Measurements from ENCODE around the gene YAP1.
"Not testable (repeated sequence)": the region's sequence is repeated elsewhere in the genome, so short reads cannot be mapped to it uniquely, and the experiment has no call there.

YAP1 gene

DNA sequence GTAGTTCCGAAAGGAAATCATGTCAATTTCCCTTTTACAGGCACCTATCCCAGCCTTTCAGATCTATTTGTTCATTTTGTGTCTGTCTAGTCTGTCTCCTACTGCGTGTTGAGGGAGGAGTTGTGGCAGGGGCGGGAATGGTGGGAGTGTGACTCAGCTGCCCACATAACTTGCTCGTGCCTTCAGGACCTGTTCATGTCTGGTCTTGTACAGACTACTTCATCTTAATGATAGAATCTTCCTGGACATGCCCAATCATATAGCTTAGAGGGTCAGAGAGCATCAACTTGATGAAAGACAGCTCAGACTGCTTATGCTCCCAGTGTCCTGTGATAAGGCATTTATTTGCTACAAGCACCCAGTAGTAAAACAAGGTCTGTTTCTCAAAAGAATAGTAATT, 146.0 kb downstream of the YAP1 start:
- no peak for TF ChIP-seq EZH2phosphoT487 (conservative IDR thresholded peaks at IDR 0.05; ENCODE audit: low read length)
- TF ChIP-seq, protein P1, sequence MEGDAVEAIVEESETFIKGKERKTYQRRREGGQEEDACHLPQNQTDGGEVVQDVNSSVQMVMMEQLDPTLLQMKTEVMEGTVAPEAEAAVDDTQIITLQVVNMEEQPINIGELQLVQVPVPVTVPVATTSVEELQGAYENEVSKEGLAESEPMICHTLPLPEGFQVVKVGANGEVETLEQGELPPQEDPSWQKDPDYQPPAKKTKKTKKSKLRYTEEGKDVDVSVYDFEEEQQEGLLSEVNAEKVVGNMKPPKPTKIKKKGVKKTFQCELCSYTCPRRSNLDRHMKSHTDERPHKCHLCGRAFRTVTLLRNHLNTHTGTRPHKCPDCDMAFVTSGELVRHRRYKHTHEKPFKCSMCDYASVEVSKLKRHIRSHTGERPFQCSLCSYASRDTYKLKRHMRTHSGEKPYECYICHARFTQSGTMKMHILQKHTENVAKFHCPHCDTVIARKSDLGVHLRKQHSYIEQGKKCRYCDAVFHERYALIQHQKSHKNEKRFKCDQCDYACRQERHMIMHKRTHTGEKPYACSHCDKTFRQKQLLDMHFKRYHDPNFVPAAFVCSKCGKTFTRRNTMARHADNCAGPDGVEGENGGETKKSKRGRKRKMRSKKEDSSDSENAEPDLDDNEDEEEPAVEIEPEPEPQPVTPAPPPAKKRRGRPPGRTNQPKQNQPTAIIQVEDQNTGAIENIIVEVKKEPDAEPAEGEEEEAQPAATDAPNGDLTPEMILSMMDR (IDR thresholded peaks at IDR 0.05; ENCODE audit: insufficient read depth, low read length, poor library complexity, severe bottlenecking): no peak
- Histone ChIP-seq H3K9me3 (ENCODE audit: insufficient read depth, low read length) (no peaks in the 10 kb centered on the region), H3F3A (ENCODE audit: insufficient read depth) (no peaks in the 10 kb centered on the region), H3K27me3 (ENCODE audit: low read length) (no peaks in the 10 kb centered on the region), H4K20me1 (ENCODE audit: low read depth, low read length) (no peaks in the 10 kb centered on the region), H3K4me3 (ENCODE audit: insufficient read depth, low read length, poor library complexity, severe bottlenecking) (no peak overlapping the region), H3K36me3 (ENCODE audit: low read length) (no peaks in the 10 kb centered on the region), H3K79me2 (ENCODE audit: insufficient read depth, low read length) (no peaks in the 10 kb centered on the region), H3K9me2 (replicated peaks; ENCODE audit: insufficient read depth, low read length) (no peaks in the 10 kb centered on the region), H3K9ac (ENCODE audit: low read length) (no peak overlapping the region), H2AFZ (ENCODE audit: low read depth, low read length, severe bottlenecking) (no peak overlapping the region), H3K27ac (ENCODE audit: low read depth, low read length) (no peak overlapping the region), H3K4me2 (ENCODE audit: low read depth, low read length, poor library complexity, severe bottlenecking) (no peak overlapping the region)

DNA sequence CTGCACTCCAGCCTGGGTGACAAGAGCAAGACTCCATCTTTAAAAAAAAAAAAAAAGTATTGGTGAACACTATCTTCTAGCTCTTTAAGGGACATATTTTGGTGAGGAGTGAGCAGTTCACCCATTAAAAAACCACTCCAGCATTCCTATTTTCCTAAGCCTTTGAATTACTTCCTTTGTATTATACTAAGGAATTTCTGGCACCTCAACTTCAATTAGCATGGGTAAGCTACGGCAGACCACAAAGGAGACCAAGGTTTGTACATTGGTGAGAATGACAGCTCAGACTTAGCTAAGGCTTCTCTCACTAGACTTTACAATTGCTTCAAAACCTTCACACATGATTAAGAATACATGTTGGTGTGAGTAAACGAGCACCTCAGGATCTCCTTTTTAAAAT, 150.0 kb downstream of the YAP1 start:
- Histone ChIP-seq H3K4me3 (ENCODE audit: insufficient read depth, low read length, poor library complexity, severe bottlenecking) (no peak overlapping the region), H4K20me1 (ENCODE audit: low read depth, low read length) (no peaks in the 10 kb centered on the region), H3K9me2 (replicated peaks; ENCODE audit: insufficient read depth, low read length) (no peaks in the 10 kb centered on the region), H3K9ac (ENCODE audit: low read length) (no peak overlapping the region), H3K27ac (ENCODE audit: low read depth, low read length) (no peak overlapping the region), H3F3A (ENCODE audit: insufficient read depth) (no peaks in the 10 kb centered on the region), H2AFZ (ENCODE audit: low read depth, low read length, severe bottlenecking) (no peak overlapping the region), H3K9me3 (ENCODE audit: insufficient read depth, low read length) (no peaks in the 10 kb centered on the region), H3K36me3 (ENCODE audit: low read length) (no peaks in the 10 kb centered on the region), H3K79me2 (ENCODE audit: insufficient read depth, low read length) (no peaks in the 10 kb centered on the region), H3K27me3 (ENCODE audit: low read length) (no peaks in the 10 kb centered on the region), H3K4me2 (ENCODE audit: low read depth, low read length, poor library complexity, severe bottlenecking) (no peak overlapping the region)
- TF ChIP-seq, protein P1 (IDR thresholded peaks at IDR 0.05; ENCODE audit: insufficient read depth, low read length, poor library complexity, severe bottlenecking): no peak
- no peak for TF ChIP-seq EZH2phosphoT487 (conservative IDR thresholded peaks at IDR 0.05; ENCODE audit: low read length)

DNA sequence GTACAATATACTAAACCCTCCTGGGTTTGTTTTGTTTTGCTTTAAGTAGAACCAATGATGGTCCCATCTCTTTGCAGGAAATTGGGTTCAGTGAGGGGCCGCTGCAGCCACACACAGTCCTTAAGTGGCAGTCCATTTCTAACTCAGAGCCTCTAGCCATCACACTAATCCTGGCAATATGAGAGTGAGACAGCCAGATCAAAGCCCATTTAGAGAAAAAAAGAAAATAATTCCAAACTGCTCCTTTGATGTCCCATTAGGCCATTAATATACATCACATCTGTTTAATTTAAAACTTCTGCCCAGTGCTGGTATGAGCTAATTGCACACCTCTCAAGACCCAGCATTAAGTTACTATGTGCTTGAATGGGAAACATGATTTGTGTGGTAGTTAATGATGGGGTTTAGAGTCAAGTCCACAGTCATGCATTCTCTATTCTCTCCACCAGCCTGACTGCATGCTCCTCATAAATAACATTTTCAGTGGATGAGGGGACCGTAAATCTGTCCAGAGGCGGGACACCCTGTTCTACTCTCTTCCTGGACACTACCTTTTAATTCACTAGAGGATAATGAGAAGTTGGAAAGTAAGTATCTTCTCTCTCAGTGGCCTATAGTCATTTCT, 153.2 kb downstream of the YAP1 start:
- no peaks in the 10 kb centered on the region for H3K36me3 ChIP-seq (ENCODE audit: low read length)
- H3K79me2 ChIP-seq (ENCODE audit: insufficient read depth, low read length): no peaks in the 10 kb centered on the region
- H3K4me3 ChIP-seq (ENCODE audit: insufficient read depth, low read length, poor library complexity, severe bottlenecking): no peak overlapping the region
- no peak overlapping the region for H3K9ac ChIP-seq (ENCODE audit: low read length)
- no peaks in the 10 kb centered on the region for H4K20me1 ChIP-seq (ENCODE audit: low read depth, low read length)
- no peak overlapping the region for H3K4me2 ChIP-seq (ENCODE audit: low read depth, low read length, poor library complexity, severe bottlenecking)
- no peaks in the 10 kb centered on the region for H3K9me3 ChIP-seq (ENCODE audit: insufficient read depth, low read length)
- H3K27ac ChIP-seq (ENCODE audit: low read depth, low read length): no peak overlapping the region
- no peak for TF ChIP-seq EZH2phosphoT487 (conservative IDR thresholded peaks at IDR 0.05; ENCODE audit: low read length)
- TF ChIP-seq, protein P1 (IDR thresholded peaks at IDR 0.05; ENCODE audit: insufficient read depth, low read length, poor library complexity, severe bottlenecking): no peak
- no peak overlapping the region for H2AFZ ChIP-seq (ENCODE audit: low read depth, low read length, severe bottlenecking)
- H3F3A ChIP-seq (ENCODE audit: insufficient read depth): peaks cover 9% of the 10 kb centered on the region; the same call in 1 of the 2 replicates
- H3K27me3 ChIP-seq (ENCODE audit: low read length): no peaks in the 10 kb centered on the region
- H3K9me2 ChIP-seq (replicated peaks; ENCODE audit: insufficient read depth, low read length): no peaks in the 10 kb centered on the region

DNA sequence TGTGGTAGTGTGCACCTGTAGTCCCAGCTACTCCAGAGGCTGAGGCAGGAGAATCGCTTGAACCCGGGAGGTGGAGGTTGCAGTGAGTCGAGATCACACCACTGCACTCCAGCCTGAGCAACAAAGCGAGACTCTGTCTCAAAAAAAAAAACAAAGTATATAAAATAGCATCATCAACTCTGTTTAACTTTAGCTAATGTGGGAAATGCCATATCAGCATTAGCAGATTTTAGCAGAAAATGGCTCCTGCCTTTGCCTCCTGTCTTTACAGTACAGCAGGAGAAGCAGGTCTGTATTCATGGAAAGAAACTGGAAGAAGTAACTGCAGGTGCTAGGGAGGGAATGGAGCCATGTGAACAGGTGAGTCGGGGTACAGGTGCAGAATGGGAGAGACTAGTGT, 154.5 kb downstream of the YAP1 start:
- H3K4me2 ChIP-seq (ENCODE audit: low read depth, low read length, poor library complexity, severe bottlenecking); H3K27me3 ChIP-seq (ENCODE audit: low read length); H3K36me3 ChIP-seq (ENCODE audit: low read length); H4K20me1 ChIP-seq (ENCODE audit: low read depth, low read length); H3K9me3 ChIP-seq (ENCODE audit: insufficient read depth, low read length); H3F3A ChIP-seq (ENCODE audit: insufficient read depth); H3K27ac ChIP-seq (ENCODE audit: low read depth, low read length); H3K9me2 ChIP-seq (replicated peaks; ENCODE audit: insufficient read depth, low read length); H3K79me2 ChIP-seq (ENCODE audit: insufficient read depth, low read length); H3K9ac ChIP-seq (ENCODE audit: low read length); H2AFZ ChIP-seq (ENCODE audit: low read depth, low read length, severe bottlenecking); H3K4me3 ChIP-seq (ENCODE audit: insufficient read depth, low read length, poor library complexity, severe bottlenecking): not testable (repeated sequence)
